ENCODE data around the gene CRYGA. TPM values are rescaled to one million over a fixed set of nuclear protein-coding genes. Genes with fewer than 3 reads are reported as not detected.

Gene CRYGA
- total and polyA plus RNA-seq, 10 donors, result not detected

- WGBS, 5 donors, result 47 to 79% (median 59%) methylated on average over 3 of the region's 3 CpGs
- Histone ChIP-seq H3K27ac (no peak overlapping the region), H3K4me3 (no peak overlapping the region), H3K9me3 (no peaks in the 10 kb centered on the region), H3K36me3 (no peaks in the 10 kb centered on the region), H3K27me3 (replicated peaks in 1 of 7) (peaks cover 0 to 3% (median 0%) of the 10 kb centered on the region in 7 donors), H3K4me1 (no peaks in the 10 kb centered on the region)
- TF ChIP-seq CTCF (IDR thresholded peaks at IDR 0.05 in 8 of 11, conservative IDR thresholded peaks at IDR 0.05 in 3 of 11) (no peak), POLR2A (IDR thresholded peaks at IDR 0.05) (no peak), POLR2AphosphoS5 (IDR thresholded peaks at IDR 0.05) (no peak)
- no peak for DNase-seq
- intact Hi-C loops (cut with DNase I; ENCODE audit: low total_unique reads), result no loop called here
Observed at GRCh38 chr2:208207769-208208168, 44.4 kb upstream of the CRYGA start.

- 28 to 40% (median 29%) methylated on average over 5 of the region's 5 CpGs for WGBS, 5 donors
- DNase-seq, result no peak
- Histone ChIP-seq H3K4me1 (no peaks in the 10 kb centered on the region), H3K36me3 (no peaks in the 10 kb centered on the region), H3K27me3 (replicated peaks in 1 of 7) (no peaks in the 10 kb centered on the region), H3K27ac (no peak overlapping the region), H3K9me3 (no peaks in the 10 kb centered on the region), H3K4me3 (no peak overlapping the region)
- TF ChIP-seq POLR2A (IDR thresholded peaks at IDR 0.05) (no peak), POLR2AphosphoS5 (IDR thresholded peaks at IDR 0.05) (no peak)
- intact Hi-C loops (cut with DNase I; ENCODE audit: low total_unique reads), result no loop called here
Observed at GRCh38 chr2:208204166-208204565, 40.8 kb upstream of the CRYGA start.

- no peaks in the 10 kb centered on the region for H3K27me3 ChIP-seq (replicated peaks in 1 of 7)
- intact Hi-C loops (cut with DNase I; ENCODE audit: low total_unique reads), result no loop called here
- H3K9me3 ChIP-seq, result no peaks in the 10 kb centered on the region
- TF ChIP-seq CTCF (IDR thresholded peaks at IDR 0.05 in 8 of 11, conservative IDR thresholded peaks at IDR 0.05 in 3 of 11) (no peak), POLR2A (IDR thresholded peaks at IDR 0.05) (no peak), POLR2AphosphoS5 (IDR thresholded peaks at IDR 0.05) (no peak)
- no peak for DNase-seq
- 77 to 83% (median 83%) methylated on average over 3 of the region's 3 CpGs for WGBS, 5 donors
- no peaks in the 10 kb centered on the region for H3K36me3 ChIP-seq
- H3K4me3 ChIP-seq, result no peak overlapping the region
- H3K4me1 ChIP-seq, result no peaks in the 10 kb centered on the region
- H3K27ac ChIP-seq, result no peak overlapping the region
Observed at GRCh38 chr2:208195531-208195930, 32.1 kb upstream of the CRYGA start.

- no peaks in the 10 kb centered on the region for H3K4me1 ChIP-seq
- H3K27ac ChIP-seq, result no peak overlapping the region
- intact Hi-C loops (cut with DNase I; ENCODE audit: low total_unique reads), result no loop called here
- H3K27me3 ChIP-seq (replicated peaks in 1 of 7), result no peaks in the 10 kb centered on the region
- no peaks in the 10 kb centered on the region for H3K9me3 ChIP-seq
- TF ChIP-seq POLR2A (IDR thresholded peaks at IDR 0.05), result no peak
- TF ChIP-seq CTCF (IDR thresholded peaks at IDR 0.05 in 8 of 11, conservative IDR thresholded peaks at IDR 0.05 in 3 of 11), result no peak
- DNase-seq, result no peak
- H3K4me3 ChIP-seq, result no peak overlapping the region
- WGBS, 5 donors, result 83 to 91% (median 86%) methylated on average over 8 of the region's 8 CpGs
- H3K36me3 ChIP-seq, result no peaks in the 10 kb centered on the region
Observed at GRCh38 chr2:208192611-208193236, 29.3 kb upstream of the CRYGA start.

Data from spleen (tissue), 11 donors.